PC-3 (cell line): ENCODE results near the gene CHST11. TPM values are rescaled to one million over a fixed set of nuclear protein-coding genes. Genes with fewer than 3 reads are reported as not detected.

Experiments
- ATAC-seq: fragments of 200-7000 bp; cut with Tn5 transposase; 2 replicates; pipeline ENCODE4 v1.9.1; 2020; ENCODE audit warnings: mild to moderate bottlenecking, moderate library complexity
- BruUV-seq: library from RNA; stranded (reverse); fragments of 400-500 nt; replicated peaks from 2 replicates; lab custom pipeline; 2021; lab: Mats Ljungman, UMichigan
- CTCF ChIA-PET: fragments of 300-600 bp; sonication (Branson Sonifier 250); formaldehyde crosslinking; loops from one replicate; lab custom pipeline; 2022; ENCODE audit warnings: antibody characterized with exemption; lab: Charles Lee
- POLR2A ChIA-PET: fragments of 300-600 bp; sonication (Branson Sonifier 250); formaldehyde crosslinking; loops from one replicate; lab custom pipeline; 2022; ENCODE audit warnings: antibody characterized with exemption; ENCODE audit not compliant: unreplicated experiment; lab: Charles Lee
- DNase-seq: peaks from one replicate; pipeline ENCODE4 v3.0.0-alpha.2; 2015
- H2AFZ ChIP-seq: fragments of 300-600 bp; sonication (generic); 2 replicates; pipeline ENCODE4 v1.6.0; 2016; ENCODE audit warnings: antibody characterized with exemption, low read length
- H3F3A ChIP-seq: fragments of 300-600 bp; sonication (generic); one replicate; pipeline ENCODE4 v1.6.0; 2017; ENCODE audit warnings: antibody characterized with exemption, low read length, control low read depth, mild to moderate bottlenecking; ENCODE audit not compliant: unreplicated experiment
- H3K27ac ChIP-seq: fragments of 300-600 bp; sonication (generic); 2 replicates; pipeline ENCODE4 v1.5.1; 2016; ENCODE audit warnings: mild to moderate bottlenecking, low read length
- H3K27me3 ChIP-seq: fragments of 300-600 bp; sonication (generic); 2 replicates; pipeline ENCODE4 v1.6.1; 2016; ENCODE audit warnings: low read length, mixed read lengths
- H3K36me3 ChIP-seq: fragments of 300-600 bp; sonication (generic); 2 replicates; pipeline ENCODE4 v1.6.1; 2016; ENCODE audit warnings: low read depth, mixed run types, low read length, mixed read lengths
- H3K4me1 ChIP-seq: fragments of 300-600 bp; sonication (generic); 2 replicates; pipeline ENCODE4 v1.5.1; 2016; ENCODE audit warnings: low read length; ENCODE audit not compliant: insufficient read depth
- H3K4me2 ChIP-seq: fragments of 300-600 bp; sonication (generic); 2 replicates; pipeline ENCODE4 v1.6.0; 2016; ENCODE audit warnings: low read length
- H3K4me3 ChIP-seq: fragments of 300-600 bp; sonication (generic); 2 replicates; pipeline ENCODE4 v1.5.1; 2016; ENCODE audit warnings: mild to moderate bottlenecking, low read length, mixed read lengths
- H3K79me2 ChIP-seq: fragments of 300-600 bp; sonication (generic); 2 replicates; pipeline ENCODE4 v1.6.1; 2017; ENCODE audit warnings: low read length, mixed read lengths
- H3K9ac ChIP-seq: fragments of 300-600 bp; sonication (generic); 2 replicates; pipeline ENCODE4 v1.6.0; 2016; ENCODE audit warnings: mild to moderate bottlenecking, low read length
- H3K9me2 ChIP-seq: fragments of 300-600 bp; sonication (generic); replicated peaks from 2 replicates; pipeline ENCODE4 v1.6.1; 2016; ENCODE audit warnings: mixed run types, low read length, mixed read lengths
- H3K9me3 ChIP-seq: fragments of 300-600 bp; sonication (generic); 2 replicates; pipeline ENCODE4 v1.6.1; 2016; ENCODE audit warnings: low read length, mixed read lengths
- H4K20me1 ChIP-seq: fragments of 300-600 bp; sonication (generic); 2 replicates; pipeline ENCODE4 v1.6.1; 2016; ENCODE audit warnings: low read length, mixed read lengths
- CTCF ChIP-seq: fragments of 300-600 bp; sonication (generic); conservative IDR thresholded peaks from 2 replicates; pipeline ENCODE4 v1.5.1; 2017; ENCODE audit warnings: antibody characterized with exemption, low read depth, mild to moderate bottlenecking, low read length
- EZH2 ChIP-seq: fragments of 300-600 bp; sonication (generic); IDR thresholded peaks from one replicate; pipeline ENCODE4 v1.6.1; 2017; ENCODE audit warnings: antibody characterized with exemption, mild to moderate bottlenecking, low read length; ENCODE audit not compliant: unreplicated experiment
- EZH2phosphoT487 ChIP-seq: fragments of 300-600 bp; sonication (generic); IDR thresholded peaks from 2 replicates; pipeline ENCODE4 v1.6.1; 2018; ENCODE audit warnings: mild to moderate bottlenecking, antibody characterized with exemption, low read length, borderline replicate concordance
- intact Hi-C: fragments of 100-400 bp; cut with micrococcal nuclease; formaldehyde crosslinking; loops from 2 replicates; pipeline ENCODE4 v1.9.0; 2023
- total RNA-seq: library from RNA; depleted of rRNA; stranded (reverse); fragments of >200 nt; gene quantifications from 2 replicates; pipeline ENCODE4 v1.2.3, GENCODE V29; 2014

The CHST11 gene
- total RNA-seq, 1 experiment from 2014 or later, result 53.5 TPM

DNA sequence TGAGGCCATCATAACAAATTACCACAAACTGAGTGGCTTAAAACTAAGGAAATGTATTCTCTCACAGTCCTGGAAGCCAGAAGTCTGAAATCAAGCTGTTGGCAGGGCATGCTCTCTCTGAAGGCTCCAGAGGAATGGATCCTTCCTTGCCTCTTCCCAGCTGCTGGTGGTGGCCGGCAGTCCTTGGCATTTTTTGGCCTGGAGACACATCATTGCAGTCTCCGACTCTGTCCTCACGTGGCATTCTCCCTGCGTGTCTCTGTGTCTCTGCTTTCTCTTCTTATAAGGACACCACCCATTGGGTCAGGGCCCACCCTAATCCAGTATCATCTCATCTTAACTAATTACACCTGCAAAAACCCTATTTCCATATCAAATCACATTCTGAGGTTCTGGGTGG lies 295.3 kb downstream of the CHST11 start:
- ATAC-seq (no peak), DNase-seq (no peak)
- Histone ChIP-seq H3K9me2 (no peaks in the 10 kb centered on the region), H3K79me2 (no peaks in the 10 kb centered on the region), H3F3A (no peaks in the 10 kb centered on the region), H3K4me1 (no peaks in the 10 kb centered on the region), H3K36me3 (no peaks in the 10 kb centered on the region), H3K27me3 (no peaks in the 10 kb centered on the region), H2AFZ (no peak overlapping the region), H3K4me3 (no peak overlapping the region), H3K9me3 (no peaks in the 10 kb centered on the region), H3K27ac (no peak overlapping the region), H4K20me1 (no peaks in the 10 kb centered on the region), H3K4me2 (no peak overlapping the region), H3K9ac (no peak overlapping the region)
- no peak for TF ChIP-seq CTCF
- no peak for TF ChIP-seq EZH2phosphoT487
- TF ChIP-seq EZH2, result no peak
- ChIA-PET POLR2A (no interaction called here), CTCF (no interaction called here)
- no TSS peak for BruUV-seq
- intact Hi-C loops, result no loop called here

GRCh38 chr12:104752881-104753280 lies 296.1 kb downstream of the CHST11 start:
- Histone ChIP-seq H3K27ac (no peak overlapping the region), H3K27me3 (no peaks in the 10 kb centered on the region), H3K4me3 (no peak overlapping the region), H3K9me3 (no peaks in the 10 kb centered on the region), H3K36me3 (peaks cover 4% of the 10 kb centered on the region; the same call in 1 of the 2 replicates), H3K9me2 (no peaks in the 10 kb centered on the region), H4K20me1 (no peaks in the 10 kb centered on the region), H3K4me2 (no peak overlapping the region), H3K9ac (no peak overlapping the region), H3K4me1 (no peaks in the 10 kb centered on the region), H3K79me2 (no peaks in the 10 kb centered on the region), H2AFZ (no peak overlapping the region), H3F3A (no peaks in the 10 kb centered on the region)
- no peak for TF ChIP-seq CTCF
- no peak for TF ChIP-seq EZH2
- BruUV-seq, result no TSS peak
- no peak for ATAC-seq
- ChIA-PET CTCF (no interaction called here), POLR2A (no interaction called here)
- DNase-seq, result no peak
- intact Hi-C loops, result no loop called here

- Histone ChIP-seq H3K4me1 (no peaks in the 10 kb centered on the region), H3K4me2 (no peak overlapping the region), H3K27me3 (no peaks in the 10 kb centered on the region), H3K79me2 (no peaks in the 10 kb centered on the region), H3K9me3 (no peaks in the 10 kb centered on the region), H3K36me3 (peaks cover 4% of the 10 kb centered on the region; the same call in 1 of the 2 replicates), H3K27ac (no peak overlapping the region), H3F3A (no peaks in the 10 kb centered on the region), H3K9ac (no peak overlapping the region), H3K4me3 (no peak overlapping the region), H2AFZ (no peak overlapping the region), H3K9me2 (no peaks in the 10 kb centered on the region), H4K20me1 (no peaks in the 10 kb centered on the region)
- ChIA-PET POLR2A (no interaction called here), CTCF (no interaction called here)
- no peak for DNase-seq
- no peak for ATAC-seq
- no TSS peak for BruUV-seq
- TF ChIP-seq CTCF, result no peak
- TF ChIP-seq EZH2, result no peak
- intact Hi-C loops, result no loop called here
These were observed 300.2 kb downstream of the CHST11 start for GRCh38 chr12:104756901-104757300.
